H9 (cell line): Measurements from ENCODE around the gene STXBP1. TPM values are rescaled to one million over a fixed set of nuclear protein-coding genes. Genes with fewer than 3 reads are reported as not detected.

Source experiments
- DNase-seq: peaks from one replicate; pipeline ENCODE4 v3.0.0-alpha.2; 2017
- H2AFZ ChIP-seq: one replicate; pipeline ENCODE4 v1.6.1; 2013; ENCODE audit warnings: mild to moderate bottlenecking, low read length, control low read depth, moderate library complexity
- H2AK5ac ChIP-seq: 2 replicates; pipeline ENCODE4 v1.6.1; 2013; ENCODE audit warnings: low read length, control low read depth, mixed read lengths; ENCODE audit not compliant: insufficient read length
- H2BK120ac ChIP-seq: one replicate; pipeline ENCODE4 v1.6.1; 2013; ENCODE audit warnings: low read depth, mild to moderate bottlenecking, low read length, control low read depth, inconsistent platforms; ENCODE audit not compliant: poor library complexity, severe bottlenecking
- H2BK12ac ChIP-seq: 2 replicates; pipeline ENCODE4 v1.6.1; 2013; ENCODE audit warnings: low read length, control low read depth, mixed read lengths, low read depth; ENCODE audit not compliant: insufficient read length
- H2BK15ac ChIP-seq: 2 replicates; pipeline ENCODE4 v1.6.1; 2013; ENCODE audit warnings: low read depth, low read length, control low read depth
- H2BK20ac ChIP-seq: one replicate; pipeline ENCODE4 v1.6.1; 2013; ENCODE audit warnings: low read depth, mild to moderate bottlenecking, low read length, control low read depth, inconsistent platforms; ENCODE audit not compliant: poor library complexity, severe bottlenecking
- H2BK5ac ChIP-seq: 2 replicates; pipeline ENCODE4 v1.6.1; 2013; ENCODE audit warnings: low read length, control low read depth, mixed read lengths; ENCODE audit not compliant: insufficient read length
- H3K14ac ChIP-seq: 2 replicates; pipeline ENCODE4 v1.6.1; 2013; ENCODE audit warnings: low read length, control low read depth; ENCODE audit not compliant: insufficient read depth
- H3K18ac ChIP-seq: 2 replicates; pipeline ENCODE4 v1.6.1; 2013; ENCODE audit warnings: low read depth, mild to moderate bottlenecking, mixed read lengths, low read length, control low read depth; ENCODE audit not compliant: insufficient read length
- H3K23ac ChIP-seq: 2 replicates; pipeline ENCODE4 v1.6.1; 2013; ENCODE audit warnings: low read length, control low read depth, mixed read lengths, low read depth; ENCODE audit not compliant: insufficient read length
- H3K23me2 ChIP-seq: 2 replicates; pipeline ENCODE4 v1.6.1; 2013; ENCODE audit warnings: low read depth, mild to moderate bottlenecking, mixed read lengths, low read length, control low read depth; ENCODE audit not compliant: insufficient read length, poor library complexity, severe bottlenecking
- H3K27ac ChIP-seq: 2 replicates; pipeline ENCODE4 v1.5.1; 2013; ENCODE audit warnings: low read length, control low read depth, mixed read lengths, low read depth; ENCODE audit not compliant: insufficient read length
- H3K27me3 ChIP-seq: 2 replicates; pipeline ENCODE4 v1.6.1; 2013; ENCODE audit warnings: low read length, control low read depth, inconsistent platforms; ENCODE audit not compliant: insufficient read depth
- H3K4ac ChIP-seq: 2 replicates; pipeline ENCODE4 v1.6.1; 2013; ENCODE audit warnings: low read depth, mild to moderate bottlenecking, control low read depth, inconsistent platforms, low read length, moderate library complexity
- H3K4me1 ChIP-seq: 2 replicates; pipeline ENCODE4 v1.6.1; 2013; ENCODE audit warnings: low read length, control low read depth, inconsistent platforms; ENCODE audit not compliant: insufficient read depth
- H3K4me2 ChIP-seq: 2 replicates; pipeline ENCODE4 v1.6.1; 2013; ENCODE audit warnings: low read length, control low read depth, mixed read lengths; ENCODE audit not compliant: insufficient read length, insufficient read depth
- H3K56ac ChIP-seq: 2 replicates; pipeline ENCODE4 v1.6.1; 2013; ENCODE audit warnings: low read depth, mild to moderate bottlenecking, mixed read lengths, low read length, control low read depth; ENCODE audit not compliant: insufficient read length
- H3K79me1 ChIP-seq: 2 replicates; pipeline ENCODE4 v1.6.1; 2013; ENCODE audit warnings: low read depth, mild to moderate bottlenecking, moderate library complexity, low read length, control low read depth, inconsistent platforms; ENCODE audit not compliant: insufficient read depth, poor library complexity, severe bottlenecking
- H3K79me2 ChIP-seq: 2 replicates; pipeline ENCODE4 v1.6.1; 2013; ENCODE audit warnings: low read length, control low read depth, inconsistent platforms; ENCODE audit not compliant: insufficient read depth
- H3K9ac ChIP-seq: 2 replicates; pipeline ENCODE4 v1.6.1; 2013; ENCODE audit warnings: low read length, control low read depth, mixed read lengths; ENCODE audit not compliant: insufficient read length; ENCODE audit errors: extremely low read depth
- H3K9me3 ChIP-seq: one replicate; pipeline ENCODE4 v1.6.1; 2013; ENCODE audit warnings: low read depth, low read length, inconsistent platforms; ENCODE audit not compliant: control insufficient read depth
- H3T11ph ChIP-seq: one replicate; pipeline ENCODE4 v1.6.1; 2013; ENCODE audit warnings: mild to moderate bottlenecking, low read length, control low read depth, inconsistent platforms
- H4K20me1 ChIP-seq: one replicate; pipeline ENCODE4 v1.6.1; 2013; ENCODE audit not compliant: control insufficient read depth, insufficient read length, insufficient read depth
- H4K5ac ChIP-seq: 2 replicates; pipeline ENCODE4 v1.6.1; 2013; ENCODE audit warnings: low read depth, mild to moderate bottlenecking, mixed read lengths, low read length, control low read depth; ENCODE audit not compliant: insufficient read length
- H4K8ac ChIP-seq: replicated peaks from 2 replicates; pipeline ENCODE4 v1.6.1; 2013; ENCODE audit warnings: low read length, control low read depth, mixed read lengths, low read depth; ENCODE audit not compliant: insufficient read length
- H4K91ac ChIP-seq: 2 replicates; pipeline ENCODE4 v1.6.1; 2013; ENCODE audit warnings: low read depth, mild to moderate bottlenecking, moderate library complexity, mixed read lengths, low read length, control low read depth; ENCODE audit not compliant: insufficient read length
- H3K27ac Mint-ChIP-seq, 3 experiments: 2 replicates in 2 of 3; 3 replicates in 1 of 3; pipeline ENCODE4 v1.8.0; 2020 to 2021; ENCODE audit warnings: mixed read lengths in 3 of 3, mild to moderate bottlenecking in 1 of 3, moderate library complexity in 1 of 3
- H3K27me3 Mint-ChIP-seq: 2 replicates; pipeline ENCODE4 v1.8.0; 2021; ENCODE audit warnings: low read depth, mild to moderate bottlenecking, moderate library complexity, mixed read lengths
- H3K36me3 Mint-ChIP-seq, 3 experiments: 2 replicates in 2 of 3; 3 replicates in 1 of 3; pipeline ENCODE4 v1.8.0; 2020 to 2021; ENCODE audit warnings: low read depth in 3 of 3, mixed read lengths in 3 of 3; ENCODE audit not compliant: insufficient read depth in 1 of 3
- H3K4me1 Mint-ChIP-seq, 2 experiments: 2 replicates each; pipeline ENCODE4 v1.8.0; 2020; ENCODE audit warnings: mixed read lengths in 2 of 2
- H3K4me3 Mint-ChIP-seq, 2 experiments: 2 replicates in 1 of 2; 3 replicates in 1 of 2; pipeline ENCODE4 v1.8.0; 2020 to 2021; ENCODE audit warnings: mild to moderate bottlenecking in 2 of 2, mixed read lengths in 2 of 2, moderate library complexity in 1 of 2
- H3K9me3 Mint-ChIP-seq, 2 experiments: 2 replicates in 1 of 2; 3 replicates in 1 of 2; pipeline ENCODE4 v1.8.0; 2020; ENCODE audit warnings: mild to moderate bottlenecking in 2 of 2, mixed read lengths in 2 of 2, moderate library complexity in 1 of 2
- CTCF ChIP-seq: fragments of 200-600 bp; sonication (generic); conservative IDR thresholded peaks from 3 replicates; pipeline ENCODE4 v1.8.0; 2021; ENCODE audit warnings: antibody characterized with exemption, mild to moderate bottlenecking
- WGBS: extraction: QIAGEN DNeasy Blood & Tissue Kit; methylation state at CpG from one replicate; pipeline ENCODE4 v1.1.7; 2013; ENCODE audit warnings: missing lambda C conversion rate, low lambda C conversion rate, mixed read lengths; ENCODE audit not compliant: insufficient read length; ENCODE audit errors: extremely low coverage; 5-methylcytosine and 5-hydroxymethylcytosine counted together
- total RNA-seq: library from RNA; stranded (reverse); gene quantifications from 2 replicates; pipeline ENCODE4 v1.2.1, GENCODE V29; 2021

The STXBP1 gene
- total RNA-seq, 1 experiment from 2014 or later: 22.3 TPM

GRCh38 chr9:127599550-127599891, 12.6 kb upstream of the STXBP1 start:
- Histone ChIP-seq H3K9me3 (no peaks in the 10 kb centered on the region), H3K23ac (no peak overlapping the region), H3K27me3 (no peaks in the 10 kb centered on the region), H2AK5ac (no peak overlapping the region), H2BK5ac (no peak overlapping the region), H2BK12ac (no peak overlapping the region), H3K27ac (no peak overlapping the region), H4K20me1 (no peaks in the 10 kb centered on the region), H2BK120ac (no peak overlapping the region), H3K56ac (no peak overlapping the region), H3K79me2 (no peaks in the 10 kb centered on the region), H4K91ac (no peak overlapping the region), H3K79me1 (no peaks in the 10 kb centered on the region), H3K23me2 (no peaks in the 10 kb centered on the region), H2BK20ac (no peak overlapping the region), H3T11ph (no peak overlapping the region), H3K14ac (no peak overlapping the region), H3K4me2 (no peak overlapping the region), H3K4ac (no peak overlapping the region), H3K4me1 (no peaks in the 10 kb centered on the region), H2BK15ac (no peak overlapping the region), H2AFZ (no peak overlapping the region), H4K8ac (no peak overlapping the region), H3K9ac (no peak overlapping the region), H3K18ac (no peak overlapping the region), H4K5ac (no peak overlapping the region)
- WGBS: no CpG with 5 or more reads among the region's 7 CpGs
- Mint-ChIP-seq H3K9me3 (no peaks in the 10 kb centered on the region), H3K4me1 (peaks cover 9 to 14% of the 10 kb centered on the region in 2 experiments), H3K4me3 (no peak overlapping the region), H3K27me3 (no peaks in the 10 kb centered on the region), H3K36me3 (no peaks in the 10 kb centered on the region; a peak in 1 of 7 replicates), H3K27ac (peak overlapping the region in 2 of 3 experiments; percentile 20 to 64; a peak in 1 of 7 replicates)
- TF ChIP-seq CTCF: no peak
- no peak for DNase-seq
